22Rv1 (cell line): ENCODE data around the gene CSTF1.

Experiments used
- ZFX ChIP-seq: fragments of 450-650 bp; IDR thresholded peaks from 2 replicates; pipeline ENCODE4 v1.6.1; 2017; ENCODE audit warnings: antibody characterized with exemption, borderline replicate concordance
- TF ChIP-seq, protein P1 (sequence below): fragments of 450-650 bp; IDR thresholded peaks from 2 replicates; pipeline ENCODE4 v1.5.1; 2017; ENCODE audit warnings: mild to moderate bottlenecking

DNA sequence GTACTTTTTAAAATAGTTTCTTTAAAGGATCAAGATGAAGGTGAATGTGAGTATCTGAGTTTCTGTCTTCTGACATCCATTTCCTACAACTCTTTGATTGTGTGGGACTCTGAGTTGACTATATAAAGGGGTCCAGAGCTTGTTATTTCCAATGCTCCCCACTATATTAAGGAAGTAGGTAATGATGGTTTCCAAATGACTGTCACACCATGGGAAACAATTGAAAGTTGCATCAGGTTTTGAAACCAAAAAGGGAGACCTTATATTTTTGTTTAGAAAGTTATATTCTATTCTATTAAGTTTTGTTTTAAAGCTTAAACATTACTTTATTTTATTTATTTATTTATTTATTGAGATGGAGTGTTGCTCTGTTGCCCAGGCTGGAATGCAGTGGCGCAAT, 30.8 kb downstream of the CSTF1 start:
- TF ChIP-seq, protein P1, sequence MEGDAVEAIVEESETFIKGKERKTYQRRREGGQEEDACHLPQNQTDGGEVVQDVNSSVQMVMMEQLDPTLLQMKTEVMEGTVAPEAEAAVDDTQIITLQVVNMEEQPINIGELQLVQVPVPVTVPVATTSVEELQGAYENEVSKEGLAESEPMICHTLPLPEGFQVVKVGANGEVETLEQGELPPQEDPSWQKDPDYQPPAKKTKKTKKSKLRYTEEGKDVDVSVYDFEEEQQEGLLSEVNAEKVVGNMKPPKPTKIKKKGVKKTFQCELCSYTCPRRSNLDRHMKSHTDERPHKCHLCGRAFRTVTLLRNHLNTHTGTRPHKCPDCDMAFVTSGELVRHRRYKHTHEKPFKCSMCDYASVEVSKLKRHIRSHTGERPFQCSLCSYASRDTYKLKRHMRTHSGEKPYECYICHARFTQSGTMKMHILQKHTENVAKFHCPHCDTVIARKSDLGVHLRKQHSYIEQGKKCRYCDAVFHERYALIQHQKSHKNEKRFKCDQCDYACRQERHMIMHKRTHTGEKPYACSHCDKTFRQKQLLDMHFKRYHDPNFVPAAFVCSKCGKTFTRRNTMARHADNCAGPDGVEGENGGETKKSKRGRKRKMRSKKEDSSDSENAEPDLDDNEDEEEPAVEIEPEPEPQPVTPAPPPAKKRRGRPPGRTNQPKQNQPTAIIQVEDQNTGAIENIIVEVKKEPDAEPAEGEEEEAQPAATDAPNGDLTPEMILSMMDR = no peak
- no peak for TF ChIP-seq ZFX
